ENCODE measurements around the gene SHISA2.

- TF ChIP-seq CTCF (IDR thresholded peaks at IDR 0.05) (no peak), SMAD4 (CRISPR knock-in tag; IDR thresholded peaks at IDR 0.05) (no peak), ELF4 (CRISPR knock-in tag; IDR thresholded peaks at IDR 0.05; ENCODE audit: low read depth) (no peak), ESRRA (CRISPR knock-in tag; IDR thresholded peaks at IDR 0.05; ENCODE audit: borderline replicate concordance) (no peak), MAX (CRISPR knock-in tag; IDR thresholded peaks at IDR 0.05) (no peak), PREB (CRISPR knock-in tag; IDR thresholded peaks at IDR 0.05; ENCODE audit: borderline replicate concordance) (no peak), ZNF512 (CRISPR knock-in tag; IDR thresholded peaks at IDR 0.05; ENCODE audit: borderline replicate concordance) (no peak), FOXP4 (CRISPR knock-in tag; IDR thresholded peaks at IDR 0.05) (no peak), NFATC4 (CRISPR knock-in tag; IDR thresholded peaks at IDR 0.05) (no peak)
Observed at GRCh38 chr13:26042785-26043184, 9.0 kb downstream of the SHISA2 start.

All from WTC11 (cell line).